Stimulated activated CD4-positive, alpha-beta T cell treated with anti-CD3 and anti-CD28 coated beads, TNF-alpha, amount 100 ng/mL, for 48 hours (primary cell): Measurements from ENCODE around the gene COL9A2.
A peak's percentile ranks its signal among the peaks of the same experiment; 100 is the strongest.

ENCODE experiments used
- DNase-seq, 3 donors: peaks; one replicate each; pipeline ENCODE4 v3.0.0-alpha.2; 2020; ENCODE audit warnings: low read depth in 3 of 3

COL9A2 gene

DNA sequence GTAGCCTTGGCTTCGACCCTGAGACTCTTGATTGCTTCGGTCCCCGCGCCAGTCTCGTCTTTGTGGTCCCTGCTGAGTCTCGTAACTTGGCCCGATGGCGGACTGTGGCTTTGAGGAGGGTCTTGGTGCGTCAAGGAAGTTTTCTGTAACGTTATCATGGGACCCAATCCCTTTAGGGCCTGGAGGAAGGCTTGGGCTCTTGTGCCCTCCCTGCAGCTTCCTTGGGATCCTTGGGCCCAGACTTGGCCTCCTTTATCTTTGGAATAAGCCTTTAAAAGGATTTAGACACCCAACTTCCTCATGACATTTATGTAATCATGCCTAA is 58.7 kb downstream of the COL9A2 start:
- no peak for DNase-seq

DNA sequence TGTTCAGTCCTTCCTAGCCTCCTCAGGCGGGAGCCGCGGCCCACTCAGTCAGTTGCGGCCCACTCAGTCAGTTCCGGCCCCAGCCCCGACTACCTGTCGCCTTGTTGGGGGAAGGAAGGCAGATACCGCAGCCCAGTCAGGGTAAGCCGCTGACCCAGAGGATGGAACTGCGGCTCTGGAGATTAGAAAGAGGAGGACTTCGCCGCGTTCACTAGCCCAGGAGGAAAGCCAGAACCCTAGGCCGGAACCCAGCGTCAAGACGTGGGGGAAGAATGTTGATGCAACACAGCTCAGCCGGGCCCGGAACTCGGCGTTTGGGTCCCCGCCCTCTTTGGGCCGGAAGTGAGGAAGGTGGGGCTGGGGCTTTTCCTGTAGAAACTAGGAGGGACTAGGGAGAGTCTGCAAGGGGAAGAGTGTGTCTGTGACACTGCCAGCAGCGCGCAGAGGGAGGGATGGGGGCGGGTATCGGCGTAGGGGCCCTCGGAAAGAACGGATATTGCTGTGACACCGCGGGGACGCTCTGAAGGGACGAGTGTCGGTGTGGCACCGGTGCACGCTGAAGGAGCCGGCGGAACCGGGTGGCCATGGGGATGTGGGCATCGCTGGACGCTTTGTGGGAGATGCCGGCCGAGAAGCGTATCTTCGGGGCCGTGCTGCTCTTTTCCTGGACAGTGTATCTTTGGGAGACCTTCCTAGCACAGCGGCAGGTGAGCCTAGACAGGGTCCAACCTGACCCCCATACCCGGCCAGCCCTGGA is 59.2 kb downstream of the COL9A2 start, which contains the start of gene ZMPSTE24:
Gene ZMPSTE24, plus strand, starts transcription at position 549 of the 757 bp plus-strand sequence. Its CDS starts 36 bp downstream, at position 585.
- peak; percentile 91 to 96 (median 92) for DNase-seq

DNA sequence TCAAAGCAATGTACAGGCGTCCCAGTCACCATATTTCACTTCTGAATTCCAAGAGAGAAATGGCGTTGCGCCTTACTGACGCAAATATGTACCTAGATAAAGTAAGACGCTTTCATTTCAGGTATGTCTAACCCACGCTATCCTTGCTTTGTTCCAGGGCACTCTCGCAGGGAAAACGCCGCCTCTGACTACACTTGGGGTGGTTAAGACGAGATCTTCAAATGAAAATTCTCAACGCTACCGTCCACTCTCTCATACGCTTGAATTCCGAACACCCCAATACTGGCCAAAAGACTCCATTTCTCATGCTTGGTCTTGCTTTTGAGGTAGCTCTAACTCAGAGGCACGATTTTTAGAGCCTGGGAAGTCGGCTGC is 59.8 kb downstream of the COL9A2 start:
- DNase-seq: no peak

DNA sequence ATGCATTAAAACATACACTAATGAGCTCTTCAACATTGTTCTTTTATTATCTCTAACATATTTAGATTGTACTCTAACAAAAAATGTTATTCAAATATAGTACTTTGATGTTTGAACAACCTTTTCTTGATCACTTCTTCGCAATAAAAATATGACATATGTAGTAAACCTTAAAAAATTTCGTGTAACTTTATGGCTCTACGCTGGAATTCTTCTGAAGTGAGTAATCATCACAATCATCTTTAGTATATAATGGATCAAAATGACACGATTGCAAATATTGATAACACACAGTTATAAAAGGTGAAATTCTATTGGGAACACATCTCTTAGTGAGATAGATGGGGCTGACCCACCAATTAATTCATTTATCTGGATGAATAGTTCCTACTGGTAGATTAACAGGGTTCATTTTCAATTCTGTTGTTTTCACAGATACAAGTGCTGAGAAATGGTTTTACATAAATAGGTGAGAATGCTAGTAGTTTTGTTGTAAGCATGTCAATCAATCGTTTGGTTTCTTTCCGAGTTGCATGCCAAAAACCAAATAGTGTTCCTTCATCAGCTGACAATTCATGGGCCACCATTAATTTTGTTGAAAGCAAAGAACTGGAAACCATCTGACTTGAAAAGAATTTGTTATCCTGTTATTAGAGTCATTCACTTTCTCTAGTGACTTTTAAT is 60.5 kb downstream of the COL9A2 start:
- DNase-seq: no peak

DNA sequence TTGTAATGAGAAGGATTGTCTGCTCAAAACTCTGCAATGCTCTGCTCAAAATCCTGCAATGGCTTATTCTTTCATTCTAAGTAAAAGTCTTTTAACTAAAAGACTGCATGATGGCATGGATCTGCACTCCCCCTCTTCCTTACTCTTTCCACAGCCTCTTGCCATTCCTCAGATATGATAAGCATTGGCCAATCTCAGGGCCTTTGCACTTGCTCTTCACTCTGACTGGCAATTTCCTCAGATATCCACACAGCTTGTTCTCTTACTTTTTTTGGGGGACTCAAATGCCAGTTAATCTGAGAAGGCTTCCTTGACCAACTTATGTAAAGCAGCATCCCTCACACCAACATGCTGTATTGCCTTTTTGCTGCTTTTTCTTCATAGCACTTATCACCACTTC is 61.9 kb downstream of the COL9A2 start:
- no peak for DNase-seq

DNA sequence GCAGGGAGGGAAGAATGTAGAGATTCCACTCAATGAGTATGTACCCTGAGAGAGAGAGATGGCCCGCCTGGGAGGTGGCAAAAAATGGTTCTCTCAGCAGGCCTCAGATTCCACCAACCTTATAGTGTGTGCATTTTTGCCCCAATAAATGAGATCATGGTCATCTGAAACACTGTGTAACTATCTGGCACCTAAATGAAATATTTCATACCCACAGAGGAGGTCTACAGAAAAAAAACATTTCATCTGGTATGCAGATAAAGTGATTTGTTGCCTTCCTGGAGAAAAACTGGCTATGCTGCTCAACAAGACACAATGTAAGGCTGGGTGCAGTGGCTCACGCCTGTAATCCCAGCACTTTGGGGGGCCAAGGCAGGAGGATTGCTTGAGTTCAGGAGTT is 64.5 kb downstream of the COL9A2 start:
- no peak for DNase-seq

DNA sequence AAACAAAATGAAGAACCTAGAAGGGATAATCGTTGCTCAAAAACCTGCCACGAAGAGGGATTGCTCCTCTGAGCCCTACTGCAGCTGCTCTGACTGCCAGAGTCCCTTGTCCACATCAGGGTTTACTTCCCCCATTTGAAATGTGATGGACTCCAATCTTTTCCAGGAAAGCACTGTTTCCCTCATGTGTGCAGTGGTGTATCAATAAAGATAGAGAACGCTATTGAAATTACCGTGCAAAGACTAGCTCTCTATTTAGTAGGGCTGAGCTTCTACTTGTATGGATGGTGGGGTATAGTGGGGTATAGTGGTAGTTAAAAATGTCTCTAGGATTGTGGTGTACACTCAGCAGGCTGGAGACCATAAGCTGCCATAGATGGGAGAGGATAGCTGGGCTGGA is 65.6 kb downstream of the COL9A2 start:
- no peak for DNase-seq
